GM21717 (cell line): ENCODE results near the gene ANKRD33B.
"Not testable (repeated sequence)": the region's sequence is repeated elsewhere in the genome, so short reads cannot be mapped to it uniquely, and the experiment has no call there.

ENCODE experiments used
- ATAC-seq: cut with Tn5 transposase; IDR thresholded peaks from one replicate; pipeline ENCODE4 v1.9.1; 2021; ENCODE audit warnings: mild to moderate bottlenecking, moderate library complexity; ENCODE audit not compliant: unreplicated experiment

Gene ANKRD33B

GRCh38 chr5:10536931-10537579 lies 26.8 kb upstream of the ANKRD33B start:
- no peak for ATAC-seq

GRCh38 chr5:10537624-10538023 lies 26.2 kb upstream of the ANKRD33B start:
- no peak for ATAC-seq

GRCh38 chr5:10538103-10538788 lies 25.6 kb upstream of the ANKRD33B start:
- no peak for ATAC-seq

GRCh38 chr5:10538789-10539686 lies 24.8 kb upstream of the ANKRD33B start:
- no peak for ATAC-seq

GRCh38 chr5:10539687-10539998 lies 24.2 kb upstream of the ANKRD33B start:
- no peak for ATAC-seq

- ATAC-seq: no peak
These were observed 23.8 kb upstream of the ANKRD33B start for GRCh38 chr5:10540036-10540544.

- ATAC-seq: no peak
These were observed 22.8 kb upstream of the ANKRD33B start for GRCh38 chr5:10540951-10541646.

- ATAC-seq: no peak
These were observed 21.8 kb upstream of the ANKRD33B start for GRCh38 chr5:10542055-10542550.

GRCh38 chr5:10543585-10544040 lies 20.3 kb upstream of the ANKRD33B start:
- no peak for ATAC-seq

- no peak for ATAC-seq
These were observed 18.8 kb upstream of the ANKRD33B start for GRCh38 chr5:10545084-10545483.

- ATAC-seq: no peak
These were observed 17.7 kb upstream of the ANKRD33B start for GRCh38 chr5:10546186-10546585.

GRCh38 chr5:10548418-10549122 lies 15.3 kb upstream of the ANKRD33B start:
- ATAC-seq: no peak

- not testable (repeated sequence) for ATAC-seq
These were observed 14.8 kb upstream of the ANKRD33B start for GRCh38 chr5:10549123-10549514.

- no peak for ATAC-seq
These were observed 13.5 kb upstream of the ANKRD33B start for GRCh38 chr5:10550222-10550995.

GRCh38 chr5:10551782-10552138 lies 12.1 kb upstream of the ANKRD33B start:
- no peak for ATAC-seq

- ATAC-seq: peak; percentile 48
These were observed 11.4 kb upstream of the ANKRD33B start for GRCh38 chr5:10552183-10553143.

- no peak for ATAC-seq
These were observed 10.4 kb upstream of the ANKRD33B start for GRCh38 chr5:10553476-10553875.

GRCh38 chr5:10555277-10555684 lies 8.6 kb upstream of the ANKRD33B start:
- ATAC-seq: no peak
